A549 (cell line): ENCODE measurements around the gene S100A4. TPM values are rescaled to one million over a fixed set of nuclear protein-coding genes. Genes with fewer than 3 reads are reported as not detected.
A peak's percentile ranks its signal among the peaks of the same experiment; 100 is the strongest.

Experiments
- ATAC-seq, 2 experiments: fragments of 200-7000 bp in 1 of 2; fragments of >200 bp in 1 of 2; cut with Nextera tagmentation in 1 of 2; cut with Tn5 transposase in 1 of 2; 3 replicates each; pipeline versions ENCODE4 v1.8.0 to v1.9.1; 2018 to 2020; ENCODE audit warnings: mild to moderate bottlenecking in 1 of 2, moderate library complexity in 1 of 2
- CTCF ChIA-PET: fragments of 300-600 bp; sonication (Branson Sonifier 250); formaldehyde crosslinking; extraction: SDS; loops from one replicate; lab custom pipeline; 2021; ENCODE audit warnings: antibody characterized with exemption, inconsistent platforms; lab: Yijun Ruan, JAX
- POLR2A ChIA-PET: fragments of 350-600 bp; formaldehyde crosslinking; extraction: SDS; loops from one replicate; lab custom pipeline; 2021; ENCODE audit warnings: antibody characterized with exemption, inconsistent platforms; lab: Yijun Ruan, JAX
- DNase-seq, 2 experiments: peaks; one replicate each; pipeline versions ENCODE4 v3.0.0 to v3.0.0-alpha.2; 2011 to 2016; ENCODE audit warnings: low read depth in 1 of 2, low spot score in 1 of 2
- FAIRE-seq: peaks from 2 replicates; lab custom pipeline; 2011; peaks lifted over from hg19 to GRCh38; lab: Jason Lieb, UNC
- H3K27ac ChIP-seq, 2 experiments: fragments of >200 bp; sonication (Bioruptor Twin); formaldehyde crosslinking; 3 replicates each; pipeline ENCODE4 v1.5.1; 2016 to 2017
- H3K4me1 ChIP-seq: fragments of >200 bp; sonication (Bioruptor Twin); formaldehyde crosslinking; 3 replicates; pipeline ENCODE4 v1.6.1; 2016
- H3K4me2 ChIP-seq: fragments of >200 bp; sonication (Bioruptor Twin); formaldehyde crosslinking; 3 replicates; pipeline ENCODE4 v1.6.1; 2016
- H3K4me3 ChIP-seq: fragments of >200 bp; sonication (Bioruptor Twin); formaldehyde crosslinking; 3 replicates; pipeline ENCODE4 v1.5.1; 2016
- H3K9me3 ChIP-seq: fragments of >200 bp; sonication (Bioruptor Twin); formaldehyde crosslinking; 3 replicates; pipeline ENCODE4 v1.6.1; 2016
- CEBPB ChIP-seq, 2 experiments: fragments of >200 bp in 1 of 2; sonication (Bioruptor Twin) in 1 of 2; formaldehyde crosslinking in 1 of 2; IDR thresholded peaks; 2 replicates each; pipeline ENCODE4 v1.6.1; 2012 to 2016
- CTCF ChIP-seq: fragments of >200 bp; sonication (Bioruptor Twin); formaldehyde crosslinking; IDR thresholded peaks from 3 replicates; pipeline ENCODE4 v1.5.1; 2016
- EHMT2 ChIP-seq: fragments of 200-600 bp; sonication (generic); IDR thresholded peaks from 2 replicates; pipeline ENCODE4 v1.6.1; 2016; ENCODE audit warnings: antibody characterized with exemption, low read depth, mild to moderate bottlenecking, moderate library complexity
- HMGXB4 ChIP-seq: fragments of 250-450 bp; sonication (Bioruptor Pico); IDR thresholded peaks from 2 replicates; pipeline ENCODE4 v1.5.0; 2021; ENCODE audit warnings: mild to moderate bottlenecking, moderate library complexity, borderline replicate concordance
- MAZ ChIP-seq: fragments of 150-350 bp; IDR thresholded peaks from 2 replicates; pipeline ENCODE4 v1.6.1; 2014; ENCODE audit warnings: antibody characterized with exemption, low read depth, low read length, borderline replicate concordance
- MYC ChIP-seq: IDR thresholded peaks from 2 replicates; pipeline ENCODE4 v1.6.1; 2012; ENCODE audit warnings: mild to moderate bottlenecking, inconsistent platforms, low read length, improper control_type of control experiment, borderline replicate concordance
- PBX3 ChIP-seq: IDR thresholded peaks from 2 replicates; pipeline ENCODE4 v1.6.1; 2012
- PHF8 ChIP-seq: fragments of 200-600 bp; sonication (generic); IDR thresholded peaks from 2 replicates; pipeline ENCODE4 v1.6.1; 2016; ENCODE audit warnings: low read depth, mild to moderate bottlenecking, antibody characterized with exemption, moderate library complexity, borderline replicate concordance
- POLR2A ChIP-seq: IDR thresholded peaks from 2 replicates; pipeline ENCODE4 v1.6.1; 2012; ENCODE audit warnings: mild to moderate bottlenecking, low read length
- RAD21 ChIP-seq, 2 experiments: fragments of >200 bp in 1 of 2; sonication (Bioruptor Twin) in 1 of 2; formaldehyde crosslinking in 1 of 2; IDR thresholded peaks in 1 of 2; conservative IDR thresholded peaks in 1 of 2; 2 replicates in 1 of 2; 3 replicates in 1 of 2; pipeline ENCODE4 v1.6.1; 2012 to 2018; ENCODE audit warnings: inconsistent platforms in 1 of 2
- RARB ChIP-seq: fragments of 250-450 bp; sonication (Bioruptor Pico); IDR thresholded peaks from 2 replicates; pipeline ENCODE4 v1.8.0; 2021; ENCODE audit warnings: mild to moderate bottlenecking, moderate library complexity
- RNF2 ChIP-seq: fragments of 200-600 bp; sonication (generic); IDR thresholded peaks from 2 replicates; pipeline ENCODE4 v1.6.1; 2016; ENCODE audit warnings: low read depth, mild to moderate bottlenecking, antibody characterized with exemption, moderate library complexity, borderline replicate concordance
- SMC3 ChIP-seq: fragments of >200 bp; sonication (Bioruptor Twin); formaldehyde crosslinking; IDR thresholded peaks from 3 replicates; pipeline ENCODE4 v1.6.1; 2018; ENCODE audit warnings: inconsistent platforms
- TFCP2L1 ChIP-seq: fragments of 250-450 bp; sonication (Bioruptor Pico); IDR thresholded peaks from 2 replicates; pipeline ENCODE4 v1.5.0; 2021; ENCODE audit warnings: mild to moderate bottlenecking
- TP53 ChIP-seq: fragments of 250-450 bp; sonication (Bioruptor Pico); IDR thresholded peaks from 2 replicates; pipeline ENCODE4 v1.5.0; 2021; ENCODE audit warnings: mild to moderate bottlenecking, moderate library complexity
- ZC3H11A ChIP-seq: fragments of 450-650 bp; IDR thresholded peaks from 2 replicates; pipeline ENCODE4 v1.6.1; 2014; ENCODE audit warnings: antibody characterized with exemption, mild to moderate bottlenecking
- ZSCAN20 ChIP-seq: fragments of 250-450 bp; sonication (Bioruptor Pico); IDR thresholded peaks from 2 replicates; pipeline ENCODE4 v1.8.0; 2022; ENCODE audit warnings: mild to moderate bottlenecking, moderate library complexity
- WGBS: methylation state at CpG from one replicate; pipeline ENCODE4 v1.1.6; 2017; ENCODE audit errors: missing lambda C conversion rate; 5-methylcytosine and 5-hydroxymethylcytosine counted together
- polyA plus RNA-seq, 4 experiments: library from polyadenylated mRNA; depleted of rRNA in 3 of 4; stranded (reverse); fragments of >200 nt; fragmentation: RNase III in 1 of 4; extraction: RNeasy Plus Mini Kit Qiagen cat#74134 plus additional on column Dnase treatment in 1 of 4; gene quantifications; 2 replicates in 3 of 4; 3 replicates in 1 of 4; pipeline ENCODE4 v1.2.3, GENCODE V29; 2011 to 2017

The S100A4 gene
- polyA plus RNA-seq, 2 of the 4 experiments (the other 2 are of a cell fraction) = 590 to 2,584 TPM

- peak; percentile 36 to 63 for ATAC-seq
- 11% methylated on average over 30 of the region's 34 CpGs for WGBS
- peak overlapping the region; percentile 68 for H3K4me3 ChIP-seq
- H3K9me3 ChIP-seq = no peaks in the 10 kb centered on the region
- TF ChIP-seq EHMT2 = no peak
- no peak for TF ChIP-seq RARB (CRISPR knock-in tag)
- peak; percentile 59; the same call in 1 of the 2 replicates for TF ChIP-seq MAZ
- TF ChIP-seq POLR2A = peak; percentile 40
- TF ChIP-seq TFCP2L1 (CRISPR knock-in tag) = no peak
- TF ChIP-seq HMGXB4 = 0 out of 2 replicates have a peak, but pooled peaks have one; percentile 25
- TF ChIP-seq ZSCAN20 (CRISPR knock-in tag) = peak; percentile 7; the same call in 1 of the 2 replicates
- peak; percentile 14; the same call in 1 of the 2 replicates for TF ChIP-seq PBX3
- peak; percentile 92 for TF ChIP-seq CTCF
- peak; percentile 87 to 91 for TF ChIP-seq RAD21 (conservative IDR thresholded peaks at IDR 0.05 in 1 of 2, IDR thresholded peaks at IDR 0.05 in 1 of 2)
- 0 out of 2 replicates have a peak, but pooled peaks have one; percentile 36 for TF ChIP-seq TP53 (CRISPR knock-in tag)
- no peak for TF ChIP-seq PHF8
- 0 out of 4 replicates have a peak, but pooled peaks of 1 of the 2 experiments have one; percentile 11 for TF ChIP-seq CEBPB (IDR thresholded peaks at IDR 0.05)
- TF ChIP-seq SMC3 = peak; percentile 96
- TF ChIP-seq ZC3H11A = no peak
- TF ChIP-seq MYC = peak; percentile 36; the same call in 1 of the 2 replicates
- TF ChIP-seq, all 56 proteins: peak for 11
- peak overlapping the region; percentile 98 to 100 for H3K27ac ChIP-seq
- FAIRE-seq (no peak), DNase-seq (peak; percentile 91 to 93)
- POLR2A ChIA-PET = interaction anchor here (0.6 to 7.0 kb wide), 12 partner anchors 12 to 458 kb away, joined by 3 to 114 read pairs (median 4); partner anchors contain the start of genes CHTOP, INTS3, RPS27 and S100A13
- H3K4me1 ChIP-seq = peaks cover 29% of the 10 kb centered on the region
- peak overlapping the region; percentile 97 for H3K4me2 ChIP-seq
- CTCF ChIA-PET = interaction anchor here (0.5 to 18.2 kb wide), 50 partner anchors 10 to 412 kb away, joined by 3 to 471 read pairs (median 4); partner anchors contain the start of genes CHTOP, ILF2, PGLYRP4 and S100A1
Observed at GRCh38 chr1:153532769-153533599, 12.6 kb downstream of the S100A4 start.

GRCh38 chr1:153532181-153532580, 13.4 kb downstream of the S100A4 start:
- 0 out of 2 replicates have a peak, but pooled peaks have one; percentile 25 for TF ChIP-seq TP53 (CRISPR knock-in tag)
- TF ChIP-seq RNF2 = no peak
- ChIA-PET POLR2A (interaction anchor here (0.6 to 7.0 kb wide), 7 partner anchors 14 to 454 kb away, joined by 3 to 114 read pairs (median 4); partner anchors contain the start of genes RAB13, S100A2, S100A3 and S100A4), CTCF (interaction anchor here (0.7 to 18.2 kb wide), 31 partner anchors 10 to 454 kb away, joined by 3 to 471 read pairs (median 10); partner anchors contain the start of genes CHTOP, PGLYRP4, RAB13 and S100A1)
- H3K4me3 ChIP-seq = no peak overlapping the region
- H3K4me1 ChIP-seq = peaks cover 28% of the 10 kb centered on the region
- DNase-seq (no peak), FAIRE-seq (no peak), ATAC-seq (no peak)
- no peaks in the 10 kb centered on the region for H3K9me3 ChIP-seq
- peak overlapping the region; percentile 98 to 100 for H3K27ac ChIP-seq
- WGBS = 58% methylated on average over 2 of the region's 2 CpGs
- H3K4me2 ChIP-seq = peak overlapping the region; percentile 97
